Uterus (tissue), 4 donors: Measurements from ENCODE around the gene NTRK2. TPM values are rescaled to one million over a fixed set of nuclear protein-coding genes. Genes with fewer than 3 reads are reported as not detected.

Experiments
- DNase-seq, 2 donors: peaks; one replicate each; pipeline ENCODE4 v3.0.0-alpha.2; 2019 to 2020
- H3K27ac ChIP-seq, 2 donors: fragments of 200-600 bp; sonication (generic); 1 replicate in 1 of 2; 2 replicates in 1 of 2; pipeline ENCODE4 v1.5.1; 2016 to 2018
- H3K27me3 ChIP-seq, 2 donors: fragments of 200-600 bp; sonication (generic); one replicate each; pipeline ENCODE4 v1.5.1; 2018 to 2019; ENCODE audit warnings: control low read depth in 1 of 2
- H3K36me3 ChIP-seq, 2 donors: fragments of 200-600 bp; sonication (generic); one replicate each; pipeline ENCODE4 v1.5.1; 2019; ENCODE audit warnings: control low read depth in 1 of 2
- H3K4me1 ChIP-seq, 2 donors: fragments of 200-600 bp; sonication (generic); one replicate each; pipeline ENCODE4 v1.5.1; 2018 to 2019; ENCODE audit warnings: control low read depth in 1 of 2
- H3K4me3 ChIP-seq, 2 donors: fragments of 200-600 bp; sonication (generic); 1 replicate in 1 of 2; 2 replicates in 1 of 2; pipeline ENCODE4 v1.5.1; 2018 to 2019; ENCODE audit warnings: mild to moderate bottlenecking in 1 of 2
- H3K9me3 ChIP-seq, 2 donors: fragments of 200-600 bp; sonication (generic); one replicate each; pipeline ENCODE4 v1.5.1; 2019; ENCODE audit warnings: control low read depth in 1 of 2
- POLR2A ChIP-seq, 2 donors: fragments of 450-650 bp; IDR thresholded peaks; one replicate each; pipeline ENCODE4 v1.6.1; 2016; ENCODE audit warnings: antibody characterized with exemption in 2 of 2, mild to moderate bottlenecking in 1 of 2, moderate library complexity in 1 of 2
- intact Hi-C: fragments of 100-400 bp; cut with DNase I; formaldehyde crosslinking; loops from one replicate; pipeline ENCODE4 v1.15.1; 2023; ENCODE audit warnings: low total_unique reads
- total RNA-seq, 4 donors: library from RNA; depleted of rRNA in 3 of 4; stranded (reverse); fragments of >200 nt in 3 of 4; gene quantifications; one replicate each; pipeline versions ENCODE4 v1.1.0 to v1.2.4, GENCODE V29; 2014 to 2023
- TF ChIP-seq, protein P1 (sequence below), 4 experiments: fragments of 200-600 bp in 2 of 4; fragments of 450-650 bp in 2 of 4; sonication (generic) in 2 of 4; IDR thresholded peaks; one replicate each; pipeline ENCODE4 v1.5.1; 2016 to 2019; ENCODE audit warnings: antibody characterized with exemption in 4 of 4, mild to moderate bottlenecking in 2 of 4, moderate library complexity in 1 of 4
- donor health status: DM: yes; HTN: yes; CAD: no.

Gene NTRK2
- total RNA-seq, 4 donors from 2014 or later, result 6.5 to 23.2 (median 12.5) TPM

GRCh38 chr9:84670138-84671041 is 861 bp downstream of the NTRK2 start:
- Histone ChIP-seq H3K9me3 (no peaks in the 10 kb centered on the region), H3K27ac (peak overlapping the region in 1 of 2 donors; percentile 11), H3K4me3 (peak overlapping the region; percentile 21 to 40), H3K36me3 (no peaks in the 10 kb centered on the region), H3K27me3 (peaks cover 0 to 9% of the 10 kb centered on the region in 2 donors), H3K4me1 (peaks cover 0 to 3% of the 10 kb centered on the region in 2 donors)
- TF ChIP-seq, protein P1, sequence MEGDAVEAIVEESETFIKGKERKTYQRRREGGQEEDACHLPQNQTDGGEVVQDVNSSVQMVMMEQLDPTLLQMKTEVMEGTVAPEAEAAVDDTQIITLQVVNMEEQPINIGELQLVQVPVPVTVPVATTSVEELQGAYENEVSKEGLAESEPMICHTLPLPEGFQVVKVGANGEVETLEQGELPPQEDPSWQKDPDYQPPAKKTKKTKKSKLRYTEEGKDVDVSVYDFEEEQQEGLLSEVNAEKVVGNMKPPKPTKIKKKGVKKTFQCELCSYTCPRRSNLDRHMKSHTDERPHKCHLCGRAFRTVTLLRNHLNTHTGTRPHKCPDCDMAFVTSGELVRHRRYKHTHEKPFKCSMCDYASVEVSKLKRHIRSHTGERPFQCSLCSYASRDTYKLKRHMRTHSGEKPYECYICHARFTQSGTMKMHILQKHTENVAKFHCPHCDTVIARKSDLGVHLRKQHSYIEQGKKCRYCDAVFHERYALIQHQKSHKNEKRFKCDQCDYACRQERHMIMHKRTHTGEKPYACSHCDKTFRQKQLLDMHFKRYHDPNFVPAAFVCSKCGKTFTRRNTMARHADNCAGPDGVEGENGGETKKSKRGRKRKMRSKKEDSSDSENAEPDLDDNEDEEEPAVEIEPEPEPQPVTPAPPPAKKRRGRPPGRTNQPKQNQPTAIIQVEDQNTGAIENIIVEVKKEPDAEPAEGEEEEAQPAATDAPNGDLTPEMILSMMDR (IDR thresholded peaks at IDR 0.05), result no peak
- no peak for TF ChIP-seq POLR2A (IDR thresholded peaks at IDR 0.05)
- DNase-seq, result no peak
- intact Hi-C loops, result no loop called here

GRCh38 chr9:84671586-84672521 is 2.3 kb downstream of the NTRK2 start:
- Histone ChIP-seq H3K27ac (no peak overlapping the region), H3K27me3 (peaks cover 0 to 9% of the 10 kb centered on the region in 2 donors)

DNA sequence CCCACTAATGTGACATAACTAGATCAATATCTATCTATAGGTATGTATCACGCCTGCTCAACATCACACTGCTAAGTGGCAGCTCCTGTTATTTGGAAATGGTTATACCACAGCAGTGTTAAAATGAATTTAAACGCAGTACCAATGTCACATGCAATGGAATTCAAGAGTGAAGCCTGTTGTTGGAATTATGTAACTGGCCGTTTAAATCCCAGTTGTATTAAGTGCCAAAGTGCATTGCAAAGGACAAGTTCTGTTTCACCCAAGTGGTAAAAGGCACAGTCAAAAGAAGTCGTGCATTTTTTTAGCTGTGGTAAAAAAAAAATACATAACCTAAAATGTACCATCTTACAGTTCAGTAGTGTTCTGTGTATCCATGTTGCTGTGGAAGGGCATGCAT is 4.3 kb downstream of the NTRK2 start:
- no peak for DNase-seq
- H3K36me3 ChIP-seq, result no peaks in the 10 kb centered on the region
- peaks cover 0 to 9% of the 10 kb centered on the region in 2 donors for H3K27me3 ChIP-seq
- H3K27ac ChIP-seq, result no peak overlapping the region
- H3K9me3 ChIP-seq, result no peaks in the 10 kb centered on the region
- intact Hi-C loops, result no loop called here
- peaks cover 0 to 3% of the 10 kb centered on the region in 2 donors for H3K4me1 ChIP-seq
- no peak overlapping the region for H3K4me3 ChIP-seq
- TF ChIP-seq, protein P1 (IDR thresholded peaks at IDR 0.05), result no peak
- TF ChIP-seq POLR2A (IDR thresholded peaks at IDR 0.05), result no peak

More at GRCh38 chr9:84671586-84672521, 2.3 kb downstream of the NTRK2 start:
- Histone ChIP-seq H3K36me3 (no peaks in the 10 kb centered on the region), H3K4me1 (peaks cover 0 to 3% of the 10 kb centered on the region in 2 donors), H3K4me3 (no peak overlapping the region), H3K9me3 (no peaks in the 10 kb centered on the region)
- no peak for DNase-seq
- intact Hi-C loops, result no loop called here
- no peak for TF ChIP-seq POLR2A (IDR thresholded peaks at IDR 0.05)
- TF ChIP-seq, protein P1 (IDR thresholded peaks at IDR 0.05), result no peak

- no peak overlapping the region for H3K27ac ChIP-seq
- no peak for DNase-seq
- no peaks in the 10 kb centered on the region for H3K27me3 ChIP-seq
- H3K36me3 ChIP-seq, result no peaks in the 10 kb centered on the region
- intact Hi-C loops, result no loop called here
- TF ChIP-seq POLR2A (IDR thresholded peaks at IDR 0.05), result no peak
- TF ChIP-seq, protein P1 (IDR thresholded peaks at IDR 0.05), result no peak
- no peaks in the 10 kb centered on the region for H3K4me1 ChIP-seq
- H3K9me3 ChIP-seq, result no peaks in the 10 kb centered on the region
- no peak overlapping the region for H3K4me3 ChIP-seq
Measured at GRCh38 chr9:84677080-84677479, 7.6 kb downstream of the NTRK2 start.
